CD4-positive, alpha-beta T cell treated with Interleukin-17A for 4 hours (primary cell): Measurements from ENCODE around the gene UBN2.
"Not testable (repeated sequence)": the region's sequence is repeated elsewhere in the genome, so short reads cannot be mapped to it uniquely, and the experiment has no call there.

Experiments
- DNase-seq: peaks from one replicate; pipeline ENCODE4 v3.0.0-alpha.2; 2020; ENCODE audit warnings: mixed read lengths

Gene UBN2

DNA sequence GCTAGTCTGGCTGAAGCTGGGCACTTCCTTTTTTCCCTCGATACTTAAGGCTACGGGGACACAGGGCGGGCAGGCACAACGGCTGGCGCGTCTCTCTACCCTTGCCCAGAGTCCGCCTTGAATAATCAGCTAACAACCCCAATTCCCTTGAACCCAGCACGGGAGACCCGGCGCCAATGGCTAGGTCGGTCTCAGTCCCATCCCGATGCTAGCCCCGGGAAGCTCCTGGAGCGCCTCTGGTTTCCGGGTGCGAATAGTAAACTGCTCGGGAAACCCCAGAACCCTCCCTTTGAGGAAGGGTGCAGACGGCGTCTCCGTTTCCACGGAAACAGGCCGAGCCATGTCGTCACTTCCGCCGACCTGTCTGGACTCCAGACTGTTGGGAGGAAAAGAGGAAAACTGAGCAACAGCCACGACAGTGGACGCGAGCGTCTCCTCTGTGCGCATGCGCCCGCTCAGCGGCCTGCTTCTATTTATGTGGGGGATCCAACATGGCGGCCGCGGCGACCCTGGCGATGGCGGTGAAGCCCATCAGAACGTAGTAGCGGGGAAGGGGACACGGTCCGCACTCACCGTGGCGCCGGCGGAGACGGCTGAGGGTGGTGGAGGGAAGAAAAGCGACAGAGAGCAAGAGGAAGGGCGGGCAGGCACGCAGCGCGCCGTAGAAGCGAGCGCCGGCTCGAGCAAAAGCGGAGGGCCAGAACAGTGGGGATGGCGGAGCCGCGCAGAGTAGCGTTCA lies at the start of gene UBN2:
TSS of gene UBN2 (plus strand) at position 464 of the 739 bp plus-strand sequence. CDS start at position 712, 248 bp downstream.
- peak; percentile 94 for DNase-seq

DNA sequence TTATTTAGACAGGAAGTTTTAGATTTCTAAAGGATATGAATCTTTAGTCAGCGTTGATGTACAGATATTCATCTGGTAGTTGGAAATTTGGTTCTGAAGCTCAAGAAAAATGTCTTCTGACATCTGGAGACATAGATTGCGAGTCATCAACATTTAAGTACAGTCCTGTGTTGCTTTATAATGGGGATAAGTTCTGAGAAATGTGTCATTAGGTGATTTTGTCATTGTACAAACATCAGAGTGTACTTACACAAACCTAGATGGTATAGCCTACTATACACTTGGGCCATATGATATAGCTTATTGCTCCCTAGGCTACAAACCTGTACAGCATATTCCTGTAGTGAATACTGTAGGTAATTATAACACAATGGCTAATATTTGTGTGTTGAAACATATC lies 49.6 kb upstream of the UBN2 start:
- DNase-seq, result no peak

DNA sequence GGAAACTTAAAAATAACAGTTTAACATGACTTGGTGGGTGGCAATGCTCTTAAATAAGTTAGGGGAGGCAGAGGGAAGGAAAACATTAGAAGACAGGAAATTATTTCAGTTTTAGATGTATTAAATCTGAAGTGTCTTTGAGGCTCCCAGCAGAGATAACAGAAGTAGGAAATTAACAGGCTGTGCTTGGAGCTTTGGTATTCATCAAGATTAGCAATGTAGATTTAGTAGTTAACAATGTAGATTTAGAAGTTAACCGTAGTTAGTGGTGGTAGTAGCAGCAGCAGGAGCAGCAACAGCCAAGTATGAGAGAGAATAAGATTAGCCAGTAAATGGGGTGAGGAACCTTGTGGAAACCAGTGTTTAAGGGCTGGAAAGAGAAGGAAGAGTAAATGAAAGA lies 48.7 kb upstream of the UBN2 start:
- no peak for DNase-seq

DNA sequence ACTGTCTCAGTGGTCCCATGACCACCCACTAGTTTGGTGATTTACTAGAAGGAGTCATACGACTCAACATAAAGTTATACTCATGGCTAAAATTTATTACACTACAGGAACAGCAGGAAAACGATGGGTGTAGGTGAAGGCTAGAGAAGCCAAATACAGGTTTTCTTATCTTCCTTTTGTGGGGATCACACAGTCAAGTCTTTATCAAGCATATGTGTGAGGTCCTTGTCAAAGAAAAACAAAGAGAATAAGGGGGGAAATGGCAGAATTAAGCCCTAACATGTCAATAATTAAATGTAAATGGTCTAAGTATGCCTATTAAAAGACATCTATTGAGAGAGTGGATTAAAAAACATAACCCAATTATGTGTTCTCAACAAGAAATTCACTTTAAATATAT lies 47.8 kb upstream of the UBN2 start:
- DNase-seq, result no peak

DNA sequence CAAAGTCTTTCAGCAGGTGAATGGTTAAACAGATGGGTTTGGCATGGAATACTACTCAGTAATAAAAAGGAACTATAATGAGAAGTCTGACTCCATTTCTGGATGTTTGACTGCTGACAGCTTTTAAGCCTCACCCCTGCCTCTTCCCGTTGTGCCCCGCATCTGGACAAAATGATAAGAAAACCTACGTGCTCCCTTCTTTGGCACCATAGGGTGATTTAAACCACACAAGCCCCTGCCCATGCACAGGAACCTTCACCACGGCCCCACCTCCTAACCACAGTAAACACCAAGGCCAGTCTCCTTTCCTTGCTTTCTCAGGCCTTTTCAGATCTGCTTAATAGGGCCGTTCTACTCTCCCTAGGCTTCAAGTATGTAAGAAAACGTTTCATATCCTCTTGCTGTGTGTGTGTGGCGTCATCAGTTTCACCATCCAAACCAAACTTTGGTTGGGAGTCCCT lies 47.1 kb upstream of the UBN2 start:
- DNase-seq, result no peak

DNA sequence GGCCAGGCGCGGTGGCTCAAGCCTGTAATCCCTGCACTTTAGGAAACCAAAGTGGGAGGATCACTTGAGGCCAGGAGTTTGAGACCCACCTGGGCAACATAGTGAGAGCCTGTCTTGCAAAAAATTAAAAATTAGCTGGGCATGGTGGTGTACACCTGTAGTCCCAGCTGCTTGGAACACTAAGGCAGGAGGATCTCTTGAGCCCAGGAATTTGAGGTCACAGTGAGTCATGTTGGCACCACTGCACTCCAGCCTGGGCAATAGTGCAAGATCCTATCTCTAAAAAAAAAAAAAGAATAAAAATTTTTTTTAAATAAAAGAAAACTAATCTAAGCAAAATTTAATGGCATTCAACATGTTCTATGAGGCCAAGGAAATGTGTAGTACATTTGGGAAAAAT lies 44.9 kb upstream of the UBN2 start:
- no peak for DNase-seq

DNA sequence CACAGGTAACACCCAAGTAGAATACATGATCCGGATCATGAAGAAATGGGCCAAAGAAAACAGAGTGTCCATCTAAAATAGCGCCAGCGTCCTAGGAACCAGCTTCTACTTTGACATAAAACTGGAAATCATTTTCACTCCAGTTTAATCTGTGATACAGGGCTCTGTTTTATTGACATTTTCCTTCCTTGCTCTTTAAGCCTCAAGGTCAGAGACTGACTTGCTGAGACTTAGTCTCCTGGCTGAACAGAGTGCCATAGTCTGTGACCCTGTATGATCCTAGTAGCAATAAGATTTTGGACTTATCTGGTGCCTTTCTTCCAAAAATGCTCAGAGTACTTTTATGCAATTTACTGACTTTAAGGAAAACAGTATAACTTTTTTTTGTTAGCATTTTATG lies 41.7 kb upstream of the UBN2 start:
- no peak for DNase-seq

DNA sequence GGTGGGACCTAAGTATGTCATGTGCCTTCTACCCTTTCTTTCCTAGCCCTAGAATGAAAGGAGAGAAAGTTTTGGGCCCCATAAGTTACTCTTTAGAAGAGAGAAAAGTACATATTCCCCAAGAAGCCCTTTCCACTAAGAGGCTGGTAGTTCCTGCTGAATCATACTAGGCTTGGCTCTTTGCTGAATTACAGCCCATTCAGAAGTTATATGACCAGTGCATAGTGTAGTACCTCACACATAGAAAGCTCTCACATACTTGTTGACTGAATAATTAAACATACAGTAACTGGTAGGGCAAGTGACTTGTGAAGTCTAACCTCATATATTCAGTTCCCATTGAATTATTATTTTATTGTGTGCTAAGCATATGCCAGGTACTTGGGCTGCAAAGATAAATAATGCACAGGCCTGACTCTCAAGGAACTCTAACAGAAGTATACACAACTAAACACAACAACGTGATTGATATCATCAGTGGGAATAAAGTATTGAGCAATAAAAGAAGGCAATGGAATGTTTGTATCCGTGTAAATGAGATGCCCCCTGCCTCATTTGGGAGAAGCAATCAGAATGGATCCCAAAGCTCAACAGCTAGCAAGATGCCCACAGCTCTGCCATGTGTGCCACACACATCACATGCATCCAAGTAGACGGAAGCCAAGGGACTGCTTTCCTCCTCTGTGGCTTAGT lies 38.9 kb upstream of the UBN2 start:
- no peak for DNase-seq

DNA sequence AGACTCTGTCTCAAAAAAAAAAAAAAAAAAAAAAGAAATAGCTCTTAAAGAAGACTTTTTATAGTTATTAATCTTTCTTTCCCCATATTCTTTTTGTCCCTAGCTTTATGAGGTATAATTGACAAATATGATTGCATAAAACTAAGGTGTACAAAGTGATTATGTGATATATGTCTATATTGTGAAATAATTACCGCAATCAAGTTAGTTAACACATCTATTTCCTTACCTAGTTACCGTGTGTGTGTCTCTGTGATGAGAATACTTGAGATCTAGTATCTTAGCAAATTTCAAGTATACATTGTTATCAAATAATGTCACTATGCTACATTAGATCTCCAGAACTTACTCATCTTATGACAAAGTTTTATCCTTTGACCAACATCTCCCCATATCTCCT lies 30.7 kb upstream of the UBN2 start:
- no peak for DNase-seq

DNA sequence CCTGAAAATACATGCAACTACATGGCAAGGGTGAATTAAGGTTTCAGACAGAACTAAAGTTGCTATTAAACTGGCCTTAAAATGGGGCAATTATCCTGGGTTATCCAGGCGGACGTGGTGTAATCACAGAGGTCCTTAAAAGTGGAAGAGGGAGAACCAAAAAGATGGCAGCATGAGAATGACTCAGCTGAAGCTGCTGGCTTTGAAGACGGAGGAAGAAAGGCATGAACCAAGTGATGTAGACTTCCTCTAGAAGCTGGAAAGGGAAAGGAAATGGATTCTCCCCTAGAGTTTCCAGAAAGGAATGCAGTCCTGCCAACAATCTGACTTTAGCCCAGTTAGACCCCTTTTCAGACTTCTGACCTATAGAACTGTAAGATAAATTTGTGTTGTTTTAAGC lies 27.0 kb upstream of the UBN2 start:
- no peak for DNase-seq

DNA sequence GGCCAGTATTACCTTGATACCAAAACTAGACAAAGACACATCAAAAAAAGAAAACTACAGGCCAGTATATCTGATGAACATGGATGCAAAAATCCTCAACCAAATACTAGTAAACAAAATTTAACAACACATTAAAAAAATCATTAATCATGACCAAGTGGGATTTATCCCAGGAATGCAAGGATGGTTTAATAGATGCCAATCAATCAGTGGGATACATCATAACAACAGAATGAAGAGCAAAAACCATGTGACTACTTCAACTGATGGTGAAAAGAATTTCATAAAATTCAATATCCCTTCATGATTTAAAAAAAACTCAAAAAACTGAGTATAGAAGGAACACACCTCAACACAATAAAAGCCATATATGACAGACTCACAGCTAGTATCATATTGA lies 25.2 kb upstream of the UBN2 start:
- no peak for DNase-seq

DNA sequence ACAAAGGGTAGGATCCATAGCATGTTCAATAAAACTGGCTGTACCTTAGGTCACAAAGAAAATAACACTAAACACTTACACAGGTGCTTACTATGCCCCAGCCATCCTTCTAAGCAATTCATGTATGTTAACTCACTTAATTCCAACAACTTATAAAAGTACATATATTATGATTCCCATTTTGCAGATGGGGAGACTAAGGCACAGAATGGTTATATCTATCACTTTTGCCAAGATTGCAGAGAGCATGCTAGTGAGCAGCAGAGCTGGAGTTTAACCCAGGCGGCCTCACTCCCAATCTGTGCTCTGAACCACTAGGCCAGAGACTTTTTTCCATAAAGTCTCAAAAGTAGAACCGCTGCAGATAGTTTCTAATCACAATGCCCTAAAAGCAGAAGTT lies 18.9 kb upstream of the UBN2 start:
- DNase-seq, result no peak

DNA sequence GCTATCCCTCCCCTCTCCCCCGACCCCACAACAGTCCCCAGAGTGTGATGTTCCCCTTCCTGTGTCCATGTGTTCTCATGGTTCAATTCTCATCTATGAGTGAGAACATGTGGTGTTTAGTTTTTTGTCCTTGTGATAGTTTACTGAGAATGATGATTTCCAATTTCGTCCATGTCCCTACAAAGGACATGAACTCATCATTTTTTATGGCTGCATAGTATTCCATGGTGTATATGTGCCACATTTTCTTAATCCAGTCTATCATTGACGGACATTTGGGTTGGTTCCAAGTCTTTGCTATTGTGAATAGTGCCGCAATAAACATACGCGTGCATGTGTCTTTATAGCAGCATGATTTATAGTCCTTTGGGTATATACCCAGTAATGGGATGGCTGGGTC lies 17.5 kb upstream of the UBN2 start:
- DNase-seq, result not testable (repeated sequence)

DNA sequence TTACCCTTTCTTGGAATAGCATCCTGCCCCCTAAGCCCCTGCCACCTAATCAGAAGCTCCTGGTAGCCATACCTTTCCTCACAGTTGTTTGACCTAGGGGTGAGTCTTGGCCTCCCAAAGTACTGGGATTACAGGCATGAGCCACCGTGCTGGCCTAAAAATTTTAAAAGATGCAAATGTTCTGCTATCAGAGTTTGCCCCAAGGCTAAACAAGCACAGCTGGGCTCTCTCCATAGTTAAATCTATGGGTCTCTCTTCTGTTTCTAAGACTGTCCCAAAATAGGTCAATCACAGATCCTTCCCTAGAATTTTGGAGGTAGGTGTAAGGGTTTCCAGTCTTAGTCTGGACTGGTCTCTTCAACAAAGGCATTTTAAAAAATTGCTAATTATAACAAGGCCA lies 12.9 kb upstream of the UBN2 start:
- no peak for DNase-seq

DNA sequence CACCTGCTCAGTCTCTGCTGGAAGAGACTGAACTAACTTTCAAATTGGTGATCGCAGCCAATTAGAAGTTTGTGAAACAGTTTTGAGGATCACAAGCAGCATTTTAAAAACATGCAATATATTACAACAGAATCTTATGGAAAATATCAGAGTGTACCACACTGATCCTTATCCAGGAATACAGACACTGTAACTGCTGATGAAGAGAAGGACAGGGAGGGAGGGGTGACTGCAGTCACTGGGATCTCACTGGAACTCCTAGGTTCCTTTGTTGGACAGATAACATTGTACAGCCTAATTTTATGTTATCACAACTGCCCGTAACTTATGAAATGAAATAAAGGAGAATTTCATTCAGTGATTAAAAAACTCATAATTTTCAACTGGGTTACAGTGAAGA lies 6.8 kb upstream of the UBN2 start:
- no peak for DNase-seq

DNA sequence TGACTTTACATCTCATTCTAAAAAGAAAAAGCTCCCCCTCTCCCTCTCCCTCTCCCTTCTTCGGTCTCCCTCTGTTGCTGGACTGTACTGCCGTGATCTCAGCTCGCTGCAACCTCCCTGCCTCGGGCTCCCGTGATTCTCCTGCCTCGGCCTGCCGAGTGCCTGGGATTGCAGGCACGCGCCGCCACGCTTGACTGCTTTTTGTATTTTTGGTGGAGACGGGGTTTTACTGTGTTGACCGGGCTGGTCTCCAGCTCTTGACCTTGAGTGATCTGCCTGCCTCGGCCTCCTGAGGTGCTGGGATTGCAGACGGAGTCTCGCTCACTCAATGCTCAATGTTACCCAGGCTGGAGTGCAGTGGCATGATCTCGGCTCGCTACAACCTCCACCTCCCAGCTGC lies 6.2 kb upstream of the UBN2 start:
- DNase-seq, result not testable (repeated sequence)

DNA sequence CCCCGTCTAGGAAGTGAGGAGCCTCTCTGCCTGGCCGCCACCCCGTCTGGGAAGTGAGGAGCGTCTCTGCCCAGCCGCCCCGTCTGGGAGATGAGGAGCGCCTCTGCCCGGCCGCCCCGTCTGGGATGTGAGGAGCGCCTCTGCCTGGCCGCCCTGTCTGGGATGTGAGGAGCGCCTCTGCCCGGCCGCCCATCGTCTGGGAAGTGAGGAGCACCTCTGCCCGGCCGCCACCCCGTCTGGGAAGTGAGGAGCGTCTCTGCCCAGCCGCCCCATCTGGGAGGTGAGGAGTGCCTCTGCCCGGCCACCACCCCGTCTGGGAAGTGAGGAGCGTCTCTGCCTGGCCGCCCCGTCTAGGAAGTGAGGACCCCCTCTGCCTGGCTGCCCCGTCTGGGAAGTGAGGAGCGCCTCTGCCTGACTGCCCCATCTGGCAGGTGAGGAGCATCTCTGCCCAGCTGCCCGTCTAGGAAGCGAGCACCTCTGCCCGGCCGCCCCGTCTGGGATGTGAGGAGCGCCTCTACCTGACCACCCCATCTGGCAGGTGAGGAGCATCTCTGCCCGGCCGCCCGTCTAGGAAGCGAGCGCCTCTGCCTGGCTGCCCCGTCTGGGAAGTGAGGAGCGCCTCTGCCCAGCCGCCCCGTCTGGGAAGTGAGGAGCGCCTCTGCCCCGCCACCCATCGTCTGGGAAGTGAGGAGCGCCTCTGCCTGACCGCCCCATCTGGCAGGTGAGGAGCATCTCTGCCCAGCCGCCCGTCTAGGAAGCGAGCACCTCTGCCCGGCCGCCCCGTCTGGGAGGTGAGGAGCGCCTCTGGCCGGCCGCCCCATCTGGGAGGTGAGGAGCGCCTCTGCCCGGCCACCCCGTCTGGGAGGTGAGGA lies 5.5 kb upstream of the UBN2 start:
- DNase-seq, result not testable (repeated sequence)

DNA sequence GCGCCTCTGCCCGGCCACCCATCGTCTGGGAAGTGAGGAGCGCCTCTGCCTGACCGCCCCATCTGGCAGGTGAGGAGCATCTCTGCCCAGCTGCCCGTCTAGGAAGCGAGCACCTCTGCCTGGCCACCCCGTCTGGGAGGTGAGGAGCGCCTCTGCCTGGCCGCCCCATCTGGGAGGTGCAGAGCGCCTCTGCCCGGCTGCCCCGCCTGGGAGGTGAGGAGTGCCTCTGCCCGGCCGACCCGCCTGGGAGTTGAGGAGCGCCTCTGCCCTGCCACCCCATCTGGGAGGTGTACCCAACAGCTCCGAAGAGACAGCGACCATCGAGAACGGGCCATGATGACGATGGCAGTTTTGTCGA lies 4.9 kb upstream of the UBN2 start:
- DNase-seq, result not testable (repeated sequence)

DNA sequence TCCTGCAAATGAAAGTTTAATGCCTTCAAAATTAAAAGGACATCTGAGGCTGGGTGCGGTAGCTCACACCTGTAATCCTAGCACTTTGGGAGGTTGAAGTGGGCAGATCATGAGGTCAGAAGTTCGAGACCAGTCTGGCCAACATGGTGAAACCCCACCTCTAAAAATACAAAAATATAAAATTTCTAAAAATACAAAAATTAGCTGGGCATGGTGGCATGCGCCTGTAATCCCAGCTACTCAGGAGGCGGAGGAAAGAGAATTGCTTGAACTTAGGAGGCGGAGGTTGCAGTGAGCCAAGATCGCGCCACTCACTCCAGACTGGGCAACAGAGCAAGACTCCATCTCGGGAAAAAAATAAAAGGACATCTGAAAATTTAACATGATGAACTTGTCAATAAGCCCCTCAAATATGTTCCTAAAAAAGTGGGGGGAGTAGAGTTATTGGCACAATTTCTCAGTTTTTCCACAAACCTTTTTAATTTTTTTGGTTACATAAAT lies 4.0 kb upstream of the UBN2 start:
- DNase-seq, result not testable (repeated sequence)

DNA sequence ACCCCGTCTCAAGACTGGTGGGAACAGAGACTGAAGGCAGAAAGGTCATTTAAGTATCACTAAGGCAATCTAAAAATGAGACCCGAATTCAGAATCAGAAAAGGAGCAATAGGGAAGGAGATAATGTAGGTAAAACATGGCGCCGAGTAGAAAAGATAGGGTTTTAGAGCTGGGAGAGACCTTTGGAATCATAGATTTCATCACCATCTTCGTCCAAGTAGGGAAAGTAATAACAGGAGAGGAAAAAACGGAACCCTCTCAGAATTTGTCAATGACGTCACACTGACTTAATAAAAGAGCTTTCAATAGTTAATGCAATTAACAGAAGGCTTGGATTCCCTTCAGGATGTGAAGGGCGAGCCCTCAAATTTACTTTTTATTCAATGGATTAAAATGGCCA lies 1.0 kb upstream of the UBN2 start:
- DNase-seq, result no peak

DNA sequence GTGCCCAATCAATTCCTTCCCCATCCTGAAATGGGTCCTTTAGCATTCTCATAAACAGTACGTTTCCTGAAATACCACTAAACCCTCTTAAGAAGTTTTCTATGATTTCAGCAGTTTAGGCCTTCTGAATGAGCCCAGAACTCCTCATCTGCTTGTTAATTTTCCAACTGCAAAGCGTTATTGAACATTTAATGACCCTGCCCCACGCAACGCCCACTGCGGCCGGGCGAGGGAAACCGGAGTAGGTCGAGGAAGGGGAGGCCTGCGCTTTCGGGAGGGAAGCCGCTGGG lies 608 bp upstream of the UBN2 start:
- no peak for DNase-seq

DNA sequence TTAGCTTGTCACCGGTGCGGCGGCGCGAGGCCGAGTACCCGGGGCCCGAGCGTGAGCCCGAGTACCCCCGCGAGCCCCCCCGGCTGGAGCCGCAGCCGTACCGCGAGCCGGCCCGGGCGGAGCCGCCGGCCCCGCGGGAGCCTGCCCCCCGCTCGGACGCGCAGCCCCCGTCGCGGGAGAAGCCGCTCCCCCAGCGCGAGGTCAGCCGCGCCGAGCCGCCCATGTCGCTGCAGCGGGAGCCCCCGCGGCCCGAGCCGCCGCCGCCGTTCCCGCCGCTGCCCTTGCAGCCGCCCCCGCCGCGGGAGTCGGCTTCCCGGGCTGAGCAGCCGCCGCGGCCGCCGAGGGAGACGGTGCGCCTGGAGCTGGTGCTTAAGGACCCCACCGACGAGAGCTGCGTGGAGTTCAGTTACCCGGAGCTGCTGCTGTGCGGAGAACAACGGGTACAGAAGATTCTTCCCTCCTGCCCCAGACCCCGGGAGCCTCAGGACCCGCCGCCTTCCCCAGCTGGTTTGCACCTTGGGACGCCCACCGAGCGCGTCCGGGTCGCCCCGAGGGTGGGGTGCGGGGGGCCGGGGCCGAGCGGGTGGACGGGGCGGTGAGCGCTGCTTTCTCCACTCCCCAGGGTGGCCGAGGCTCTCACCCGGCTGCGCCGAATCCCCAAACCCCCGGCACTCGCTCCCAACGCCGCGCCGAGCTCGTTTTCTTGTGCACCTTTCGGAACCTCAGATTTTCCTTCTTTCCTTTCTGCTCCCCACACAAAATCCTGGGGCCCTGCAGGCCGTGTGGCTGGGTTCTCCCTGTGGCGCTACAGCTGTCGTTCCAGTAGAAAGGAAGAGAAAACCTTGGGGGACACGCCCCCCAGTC lies 708 bp downstream of the UBN2 start:
- DNase-seq, result peak; percentile 37

DNA sequence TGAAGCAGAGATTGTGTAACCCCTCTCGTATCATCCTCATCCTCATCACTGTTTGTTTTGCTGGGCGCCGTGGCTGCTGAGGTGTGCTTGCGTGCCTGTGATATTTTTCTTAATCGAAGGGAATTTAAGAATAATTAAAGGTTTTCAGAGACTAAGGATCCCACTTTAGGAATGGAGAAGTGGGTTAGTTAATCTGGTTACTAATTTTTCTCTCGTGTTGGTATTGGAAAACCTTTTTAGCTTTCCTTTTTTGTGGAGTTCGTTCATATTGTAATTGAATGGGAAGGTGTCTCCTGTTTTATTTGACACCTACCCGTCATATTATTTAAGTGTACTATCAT lies 1.3 kb downstream of the UBN2 start:
- DNase-seq, result peak; percentile 26
